GM21786 (cell line): Measurements from ENCODE around the gene NOS3.

Experiments used
- ATAC-seq: cut with Tn5 transposase; IDR thresholded peaks from one replicate; pipeline ENCODE4 v1.9.1; 2021; ENCODE audit not compliant: unreplicated experiment

NOS3 gene

DNA sequence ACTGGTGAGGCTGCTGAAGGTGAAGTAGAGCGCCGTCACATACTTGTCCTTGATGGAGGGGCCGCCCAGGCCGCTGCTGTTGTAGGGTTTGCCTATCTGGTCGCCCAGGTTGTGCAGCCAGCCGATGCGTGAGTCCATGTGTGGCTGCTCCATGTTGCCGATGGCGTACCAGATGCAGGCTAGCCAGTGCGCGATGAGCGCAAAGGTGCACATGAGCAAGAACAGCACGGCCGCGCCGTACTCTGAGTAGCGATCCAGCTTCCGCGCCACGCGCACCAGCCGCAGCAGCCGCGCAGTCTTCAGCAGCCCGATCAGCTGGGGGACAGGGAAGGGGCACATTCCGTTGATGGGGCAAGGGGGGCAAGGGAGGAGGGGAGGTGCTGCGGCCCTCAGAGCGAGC is 39.3 kb upstream of the NOS3 start:
- ATAC-seq = no peak

DNA sequence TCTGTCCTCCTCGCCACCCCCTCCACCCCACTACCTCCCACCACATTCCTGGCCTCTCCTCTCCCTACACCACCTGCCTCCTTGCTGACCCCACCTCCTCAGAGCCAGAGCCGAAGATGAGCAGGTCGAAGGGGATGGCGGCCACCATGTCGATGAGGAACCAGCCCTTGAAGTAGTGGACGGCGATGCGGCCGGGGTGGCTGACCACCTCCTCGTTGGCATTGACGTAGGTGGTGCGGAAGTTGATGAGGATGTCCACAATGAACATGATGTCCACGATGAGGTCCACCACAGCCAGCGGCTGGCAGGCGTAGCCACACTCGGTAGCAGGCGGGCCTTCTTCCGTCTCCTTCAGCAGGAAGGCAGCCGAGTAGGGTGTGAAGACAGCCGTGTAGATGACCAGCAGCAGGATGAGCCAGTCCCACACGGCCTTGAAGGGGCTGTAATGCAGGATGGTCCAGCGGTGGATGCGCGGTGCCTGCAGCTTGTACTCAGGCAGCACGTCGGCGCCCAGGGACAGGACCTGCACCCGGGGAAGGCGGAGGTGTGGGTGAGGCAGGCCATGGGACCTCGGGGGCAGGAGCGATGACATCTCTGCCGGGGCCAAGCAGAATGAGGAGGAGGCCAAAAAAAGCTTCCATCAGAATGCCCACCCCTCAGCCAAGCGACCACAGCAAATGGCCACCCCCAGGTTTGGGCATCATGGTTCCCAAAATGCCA is 38.3 kb upstream of the NOS3 start:
- ATAC-seq = no peak

DNA sequence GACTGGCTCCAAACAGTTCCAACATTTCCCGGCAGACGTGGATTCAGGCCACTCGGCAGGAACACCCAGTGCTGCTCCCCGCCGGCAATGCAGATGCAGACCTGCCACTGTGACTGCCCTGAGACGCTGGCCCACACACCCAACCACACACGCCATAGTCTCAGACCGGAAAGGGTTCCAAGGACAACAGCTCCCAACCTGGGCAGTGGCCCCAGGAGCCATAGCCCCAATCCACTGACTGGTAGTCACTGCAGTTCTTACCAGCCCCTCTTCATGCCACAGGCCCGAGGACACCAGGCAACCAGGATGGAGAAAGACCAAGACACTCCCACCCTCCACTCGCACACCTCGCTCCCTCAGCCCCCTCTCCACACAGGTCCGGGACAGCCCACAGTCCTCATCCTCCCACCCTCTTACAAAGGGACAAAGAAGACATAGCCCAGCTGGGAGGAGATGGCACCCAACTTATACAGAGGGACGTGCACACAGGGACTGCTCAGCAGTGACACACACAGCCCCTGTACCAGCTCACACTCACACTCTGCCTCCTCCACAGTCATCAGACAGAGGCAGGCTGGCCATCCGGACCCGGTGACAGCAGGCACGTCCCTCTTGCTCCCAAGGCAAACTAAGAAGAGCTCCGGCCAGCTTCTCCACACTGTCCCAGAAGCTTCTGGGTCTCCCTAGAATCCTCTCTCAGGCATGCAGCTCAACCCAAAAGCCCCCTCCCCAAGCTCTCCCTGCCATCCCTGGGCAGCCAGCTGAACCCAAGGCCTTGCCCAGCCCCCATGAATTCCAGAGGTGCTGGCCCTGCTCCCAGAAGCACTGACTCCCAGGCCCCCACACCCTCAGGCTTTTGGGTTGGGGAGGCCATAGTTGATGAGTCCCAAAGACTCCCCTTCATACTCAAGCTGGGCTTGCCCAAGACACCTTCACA is 37.5 kb upstream of the NOS3 start:
- no peak for ATAC-seq

DNA sequence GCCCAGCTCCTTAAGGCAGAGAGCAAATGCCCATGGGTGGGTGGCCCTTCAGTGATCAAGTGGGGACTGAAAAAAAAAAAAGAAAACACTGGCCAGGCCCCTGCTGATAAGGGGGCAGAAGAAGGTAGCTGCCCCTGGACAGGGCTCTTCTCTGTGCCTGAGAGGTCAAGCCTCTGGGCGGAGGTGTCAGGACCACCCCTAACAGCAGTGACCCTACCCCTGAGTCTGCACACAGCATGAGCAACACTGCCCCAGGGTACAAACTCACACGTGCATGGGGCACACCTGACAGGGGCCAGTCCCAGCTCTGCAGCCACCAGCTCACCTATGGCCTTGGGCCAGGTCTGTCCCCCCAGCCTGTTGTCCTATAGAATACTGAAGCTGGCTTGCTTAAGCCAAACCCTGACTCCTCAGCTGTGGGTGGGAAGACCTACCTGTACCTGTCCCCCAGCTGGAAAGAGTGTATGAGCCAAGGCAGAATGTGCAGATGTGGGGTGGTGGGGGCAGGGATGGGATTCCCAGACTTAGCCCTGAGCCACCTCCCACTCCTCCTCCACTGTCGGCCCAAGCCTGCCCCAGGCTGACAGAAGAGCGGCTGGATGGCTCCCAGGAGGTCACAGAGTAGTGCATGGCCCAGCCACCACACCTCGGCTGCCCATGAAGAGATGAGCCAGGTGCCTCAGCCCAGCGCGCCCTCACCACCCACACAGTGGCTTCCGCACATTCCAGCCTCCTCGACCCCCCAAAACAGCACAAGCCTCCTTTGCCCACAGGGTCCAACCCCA is 36.4 kb upstream of the NOS3 start:
- no peak for ATAC-seq

DNA sequence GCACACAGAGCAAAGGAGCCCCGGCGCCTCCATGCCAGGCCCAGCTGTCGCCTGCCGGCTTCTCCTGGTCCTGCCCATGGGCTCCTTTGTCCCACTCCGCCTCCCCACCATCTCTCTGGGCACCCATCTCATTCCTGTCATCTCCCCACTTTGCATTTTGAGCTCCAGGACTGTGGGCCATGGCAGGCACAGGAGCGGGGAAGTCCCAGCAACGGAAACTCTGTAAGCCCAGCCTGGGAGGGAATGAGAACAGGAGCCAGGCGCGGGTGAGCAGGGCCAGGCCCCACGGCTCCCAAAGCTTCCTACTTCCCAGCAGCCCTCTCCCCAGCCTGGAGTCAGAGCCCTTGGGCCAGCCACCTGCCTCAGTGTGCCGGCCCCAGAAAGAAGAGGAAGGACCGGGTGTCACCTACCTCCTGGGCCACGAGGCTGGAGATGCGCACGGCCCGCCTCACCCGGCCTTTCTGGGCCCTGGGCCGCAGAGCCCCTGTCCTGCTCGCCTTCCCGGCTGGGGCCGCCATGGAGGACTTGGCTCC is 35.8 kb upstream of the NOS3 start:
- no peak for ATAC-seq

DNA sequence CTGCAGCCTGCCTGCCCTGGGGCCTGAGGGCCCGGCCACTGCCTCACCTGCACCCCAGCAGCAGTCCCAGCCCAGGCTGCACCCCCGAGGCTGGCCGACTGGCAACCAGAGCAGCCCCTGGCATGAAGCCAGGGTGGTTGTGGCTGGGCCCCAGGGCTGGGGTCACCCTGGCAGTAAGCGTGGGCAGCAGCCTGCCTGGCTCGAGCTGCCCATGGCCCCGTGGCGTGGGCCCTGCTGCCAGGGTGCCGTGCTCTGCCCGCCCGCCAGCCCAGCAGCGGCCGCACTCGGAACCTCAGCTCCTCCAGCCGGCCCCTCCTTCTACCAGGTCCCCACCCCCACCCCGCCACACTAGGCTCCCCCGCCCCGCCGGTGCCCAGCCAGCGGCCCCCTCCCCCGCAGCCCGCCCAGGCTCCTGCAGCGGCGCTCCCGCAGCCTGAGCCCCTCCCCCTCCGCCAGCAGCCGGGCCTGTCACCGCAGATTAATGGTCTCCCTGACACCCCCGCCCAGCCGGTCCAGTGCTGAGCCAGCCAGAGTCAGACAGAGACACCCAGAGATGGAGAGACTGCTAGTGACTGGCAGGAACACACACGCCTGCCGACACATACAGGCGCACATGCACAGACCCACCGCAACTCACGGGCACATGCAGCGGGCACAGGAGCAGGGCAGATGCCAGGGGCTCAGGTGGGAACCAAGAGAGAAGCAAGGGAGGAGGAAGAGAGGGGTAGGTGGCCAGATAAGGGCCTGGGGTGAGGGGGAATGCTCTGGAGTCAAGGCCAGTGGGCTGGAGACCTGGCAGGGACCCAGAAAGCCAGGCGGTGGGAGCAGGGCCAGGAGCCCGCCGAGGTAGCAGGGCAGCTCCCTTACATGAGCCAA is 35.1 kb upstream of the NOS3 start:
- ATAC-seq = no peak

DNA sequence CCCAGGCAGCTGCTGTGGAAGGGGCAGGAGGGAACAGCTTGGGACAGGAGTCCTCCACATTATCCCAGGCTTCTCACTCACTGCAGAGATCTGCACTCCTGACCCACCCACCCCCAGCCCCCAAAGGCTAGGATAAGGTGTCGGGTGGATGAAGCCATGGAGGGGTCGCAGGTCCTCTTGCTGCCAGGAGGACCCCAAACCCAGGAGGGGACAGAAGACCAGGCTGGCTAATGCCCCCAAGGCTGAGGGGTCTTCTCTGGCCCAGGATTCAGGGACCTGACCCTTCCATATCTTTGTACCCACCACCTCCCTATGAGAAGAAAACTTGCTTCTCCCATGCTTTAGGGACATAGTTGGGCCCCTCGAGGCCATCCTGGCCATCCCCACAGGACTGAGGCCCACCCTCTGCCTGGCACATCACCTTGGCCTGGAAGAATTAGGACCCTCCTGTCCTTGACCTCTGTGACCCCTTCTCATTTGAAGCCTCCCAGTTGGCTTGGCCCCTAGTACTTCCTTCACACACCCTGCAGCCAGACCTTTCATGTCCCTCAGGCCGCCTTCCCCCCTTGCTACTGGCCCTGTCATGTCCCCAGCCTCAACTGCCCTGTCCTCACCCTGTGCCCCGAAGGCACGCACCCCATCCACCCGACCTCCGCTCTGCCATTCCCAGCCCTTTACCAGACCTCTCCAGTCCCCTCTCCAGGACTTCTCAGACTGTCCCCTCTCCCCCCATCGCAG is 34.3 kb upstream of the NOS3 start:
- no peak for ATAC-seq

DNA sequence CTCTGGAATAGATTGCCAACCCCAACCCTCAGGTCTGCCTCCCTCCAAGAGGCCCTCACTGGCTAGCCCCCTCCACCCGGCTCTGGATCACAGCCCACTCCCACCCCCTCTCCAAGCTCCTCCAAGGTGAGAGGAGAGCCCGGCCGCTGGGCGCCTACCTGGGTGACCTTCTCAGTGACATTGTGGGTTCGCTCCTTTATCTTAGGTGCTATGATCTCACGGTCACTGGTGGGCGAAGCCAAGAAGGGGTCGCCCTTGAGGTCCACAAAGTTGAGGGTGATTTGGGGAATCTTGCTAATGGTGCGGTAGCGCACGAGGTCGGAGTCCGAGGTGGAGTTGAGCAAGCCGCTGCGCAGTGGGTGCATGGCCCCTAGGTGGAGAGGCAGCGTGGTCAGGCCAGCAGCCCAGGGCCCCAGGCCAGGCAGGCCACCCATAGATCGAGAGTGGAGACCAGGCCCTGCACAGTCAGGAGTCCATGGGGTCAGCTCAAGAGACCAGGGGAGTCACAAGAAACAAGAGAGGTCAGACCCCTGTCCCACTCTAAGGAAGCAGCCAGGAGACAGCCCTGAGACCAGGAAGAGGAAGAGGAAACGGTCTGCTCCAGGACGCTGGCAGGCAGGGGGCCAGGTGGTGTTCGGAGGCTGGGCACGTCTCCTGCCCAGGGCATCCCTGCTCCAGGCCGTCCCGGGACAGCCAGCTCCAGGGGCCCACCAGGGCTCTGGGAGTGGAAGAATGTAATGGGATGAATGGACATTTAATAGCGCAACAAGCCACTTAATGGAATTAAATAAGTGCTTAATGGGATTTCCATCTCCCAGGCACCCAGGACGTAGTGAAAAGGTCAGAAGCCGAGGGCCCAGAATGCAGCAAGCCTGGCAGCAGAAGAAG is 33.4 kb upstream of the NOS3 start:
- no peak for ATAC-seq

DNA sequence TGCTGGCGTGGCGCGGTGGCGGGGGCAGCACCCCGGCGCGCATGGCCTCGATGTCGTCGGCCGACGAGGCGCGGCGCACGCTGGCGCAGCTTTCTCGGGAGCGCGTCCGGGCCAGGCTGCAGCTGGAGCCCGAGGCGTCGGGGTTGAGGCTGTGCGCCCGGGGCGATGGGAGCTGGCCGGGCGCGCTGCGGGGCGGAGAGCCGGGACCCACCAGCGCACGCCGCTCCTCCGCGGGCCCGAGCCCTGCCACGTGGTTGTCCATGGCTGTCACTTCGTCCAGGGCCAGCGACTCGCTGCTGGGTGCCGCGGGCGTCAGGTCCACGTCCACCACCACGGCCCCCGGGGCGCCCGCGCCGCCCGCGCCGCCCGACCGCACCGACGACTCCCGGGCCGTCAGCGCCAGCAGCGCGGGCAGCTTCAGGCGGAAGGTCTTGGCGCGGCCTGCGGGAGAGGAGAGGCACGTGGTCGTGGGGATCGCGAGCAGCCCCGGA is 32.7 kb upstream of the NOS3 start:
- ATAC-seq = no peak

DNA sequence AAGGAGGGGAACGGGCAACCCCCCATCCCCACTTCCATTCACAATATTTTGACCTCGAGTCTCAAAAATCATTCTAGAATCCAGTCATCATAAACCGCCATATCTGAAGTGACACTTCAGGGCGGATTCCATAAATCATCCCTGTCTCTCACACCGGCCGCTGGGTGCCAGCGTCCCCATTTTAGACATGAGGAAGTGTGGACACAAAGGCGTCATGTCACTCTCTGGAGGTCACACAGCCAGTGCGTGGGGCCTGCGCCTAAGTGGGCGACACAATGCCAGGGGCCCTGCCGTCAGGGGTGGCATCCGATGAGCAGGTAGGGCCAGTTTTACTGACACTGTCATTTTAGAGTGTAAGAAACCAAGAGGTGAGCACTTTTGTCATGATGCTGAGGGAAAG is 32.2 kb upstream of the NOS3 start:
- no peak for ATAC-seq

DNA sequence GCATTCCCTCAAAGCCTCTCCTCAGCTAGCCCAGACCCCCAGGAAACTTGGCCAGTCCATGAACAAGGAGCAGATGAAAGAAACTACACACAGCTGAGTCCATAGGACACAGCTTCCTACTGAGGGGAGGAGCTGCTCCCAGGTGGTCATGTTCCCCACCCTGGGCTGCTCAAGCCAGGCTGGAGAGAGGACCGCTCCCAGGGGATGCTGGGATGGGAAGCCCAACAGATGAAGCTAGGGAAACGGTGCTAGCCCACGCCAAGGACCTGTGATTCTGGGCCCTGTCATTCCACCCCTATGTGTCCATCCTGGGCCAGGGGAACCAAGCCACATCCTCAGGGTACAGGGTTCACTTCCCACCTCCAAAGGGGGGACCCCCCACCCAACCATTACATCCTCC is 31.7 kb upstream of the NOS3 start:
- ATAC-seq = no peak

DNA sequence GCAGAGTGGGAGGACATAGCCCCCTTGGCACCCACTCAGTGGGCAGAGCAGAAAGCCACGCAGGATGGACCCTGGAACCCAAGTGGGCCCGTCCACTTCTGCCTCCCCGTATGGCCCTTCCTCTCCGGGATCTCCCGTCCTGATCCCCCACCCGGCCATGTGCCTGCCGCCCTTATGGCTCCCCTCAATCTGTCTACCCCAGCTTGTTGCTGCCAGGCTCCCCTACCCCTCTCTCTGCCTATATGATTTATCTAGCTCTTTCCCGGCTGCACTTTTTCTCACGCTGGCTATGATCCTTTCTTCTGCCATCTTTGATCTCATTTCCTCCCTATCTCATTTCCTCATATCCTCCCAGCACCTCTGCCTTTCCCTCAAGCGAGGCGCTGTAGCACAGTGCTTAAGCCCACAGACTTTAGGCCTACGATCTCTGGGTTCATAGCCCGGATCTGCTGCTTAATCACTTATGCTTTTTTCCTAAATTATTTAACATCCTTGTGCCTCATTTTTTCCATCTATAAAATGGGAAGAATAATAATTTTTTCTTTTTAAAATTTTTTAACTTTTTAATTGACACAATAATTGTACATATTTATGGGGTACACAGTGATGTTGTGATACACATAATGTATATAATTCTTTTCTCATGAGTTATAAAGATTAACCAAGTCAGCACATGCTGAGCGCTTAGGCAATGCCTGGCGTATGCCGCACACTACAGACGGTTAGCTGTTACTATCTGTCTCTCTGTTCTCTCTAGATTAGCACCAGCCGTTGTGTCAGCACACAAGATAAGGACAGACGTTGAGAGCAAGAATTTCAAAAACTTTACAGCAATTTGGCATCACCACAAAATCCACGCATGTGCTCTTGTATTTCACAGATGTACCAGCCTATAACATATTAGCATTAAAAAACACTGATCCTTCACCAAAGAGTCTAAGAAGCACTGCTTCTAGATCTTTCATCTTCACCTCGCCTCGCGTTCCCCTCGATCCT is 30.8 kb upstream of the NOS3 start:
- ATAC-seq = no peak

DNA sequence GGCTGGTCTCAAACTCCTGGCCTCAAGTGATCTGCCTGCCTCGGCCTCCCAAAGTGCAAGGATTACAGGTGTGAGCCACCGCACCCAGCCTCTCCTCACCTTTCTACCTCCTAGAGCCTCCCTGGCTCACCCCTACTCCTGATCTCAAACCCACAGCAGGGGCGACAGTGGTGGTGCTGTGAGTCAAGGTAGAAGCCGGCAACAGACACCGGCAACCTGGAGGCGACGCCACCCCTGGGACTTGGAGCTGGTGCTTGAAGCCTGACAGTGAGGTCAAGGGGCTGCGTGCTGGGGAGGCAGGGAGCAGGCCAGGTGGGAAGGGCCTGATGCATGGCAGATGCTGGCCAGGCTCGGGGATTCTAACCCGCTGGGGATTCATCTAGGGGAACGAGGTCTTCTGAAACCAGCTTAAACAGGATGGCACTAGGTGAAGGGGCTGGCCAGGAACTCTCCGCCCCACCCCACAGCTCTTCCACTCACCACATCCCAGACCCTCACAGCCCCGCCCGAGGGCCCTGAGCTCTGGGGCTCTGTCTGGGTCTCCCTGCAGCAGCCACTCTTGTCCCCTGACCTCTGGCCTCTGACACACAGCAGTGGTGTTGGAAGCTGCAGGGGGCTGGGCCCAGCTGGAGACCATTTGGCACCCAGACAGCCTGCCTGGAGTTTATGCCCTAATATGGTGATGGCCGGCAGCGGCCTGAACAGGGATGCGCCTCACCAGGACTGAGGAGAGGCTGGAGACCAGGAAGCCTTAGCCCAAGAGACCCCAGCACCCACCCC is 29.1 kb upstream of the NOS3 start:
- no peak for ATAC-seq

DNA sequence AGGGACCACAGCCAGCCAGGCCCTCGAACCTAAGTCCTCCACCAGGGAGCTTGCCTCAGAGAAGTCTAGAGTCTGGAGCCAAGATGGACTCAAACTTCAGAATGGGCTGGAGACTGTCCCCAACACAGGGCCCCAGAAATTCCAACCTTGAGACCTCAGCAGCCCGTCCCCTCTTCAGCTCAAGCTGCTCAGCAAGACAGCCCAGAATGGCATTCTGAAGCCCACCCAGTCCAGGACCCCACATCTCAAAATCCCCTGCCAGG is 28.6 kb upstream of the NOS3 start:
- no peak for ATAC-seq

DNA sequence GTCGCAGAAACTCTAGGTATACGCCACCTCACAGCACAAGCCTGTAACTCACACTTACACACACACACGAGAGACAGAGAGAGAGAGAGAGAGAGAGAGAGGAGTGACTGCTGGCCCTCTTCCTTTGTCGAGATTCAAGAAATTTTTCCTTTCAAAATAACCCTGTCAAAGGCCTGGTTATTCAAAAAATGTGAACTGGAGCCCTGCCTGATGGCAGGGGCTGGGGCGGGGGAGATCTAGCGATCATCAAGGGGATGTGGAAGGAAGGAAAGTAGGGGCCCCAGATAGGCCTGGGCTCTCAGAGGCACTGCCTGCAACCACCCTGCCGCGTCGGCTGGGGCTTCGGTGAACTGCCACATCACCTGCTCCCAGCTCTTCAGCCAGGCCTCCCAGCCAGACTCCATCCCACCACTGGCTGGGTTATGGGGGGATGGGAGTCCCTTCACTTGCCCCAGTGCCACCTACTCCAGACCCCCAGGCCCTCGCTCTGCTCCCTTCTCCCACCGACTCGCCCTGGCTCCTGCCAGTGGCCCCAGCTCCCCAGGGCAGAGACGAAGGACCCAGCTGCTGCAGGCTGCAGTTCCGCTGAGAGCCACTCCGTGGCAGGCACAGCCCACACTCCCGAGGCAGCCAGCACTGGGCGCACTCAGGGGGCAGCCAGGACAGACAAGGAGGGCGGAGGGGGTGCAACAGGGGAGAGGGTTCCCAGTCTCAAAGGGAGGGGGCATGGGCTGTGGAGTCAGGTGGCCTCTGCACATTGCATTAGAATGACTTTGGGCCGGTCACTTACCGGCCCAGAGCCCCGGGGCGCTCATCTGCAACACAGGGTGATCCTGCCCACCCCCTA is 28.0 kb upstream of the NOS3 start:
- ATAC-seq = peak; percentile 77
